ENCODE measurements around the gene TMEM62.

The TMEM62 gene

GRCh38 chr15:43184407-43185124, 51.2 kb downstream of the TMEM62 start:
- H4K5ac ChIP-seq (ENCODE audit: low read length) = no peak overlapping the region
- no peaks in the 10 kb centered on the region for H3K79me1 ChIP-seq (ENCODE audit: low read length)
- DNase-seq = no peak
- no peak overlapping the region for H3K18ac ChIP-seq (ENCODE audit: low read length)
- no peak overlapping the region for H3K4me3 ChIP-seq (ENCODE audit: low read length)
- H3K9ac ChIP-seq (ENCODE audit: low read length) = peak overlapping the region; percentile 27
- H3K4me1 ChIP-seq (ENCODE audit: control insufficient read depth, low read depth, low read length) = peaks cover 2% of the 10 kb centered on the region
- no peak overlapping the region for H2BK15ac ChIP-seq (replicated peaks; ENCODE audit: low read depth)
- no peak overlapping the region for H3K23ac ChIP-seq (ENCODE audit: low read length)
- H2BK5ac ChIP-seq (ENCODE audit: low read length) = no peak overlapping the region
- no peak overlapping the region for H2AK5ac ChIP-seq (ENCODE audit: low read length)
- H3K27ac ChIP-seq (ENCODE audit: low read depth, low read length) = no peak overlapping the region
- H3K4ac ChIP-seq (ENCODE audit: low read depth, low read length) = no peak overlapping the region
- no peak overlapping the region for H4K8ac ChIP-seq (ENCODE audit: low read depth, low read length)
- no peak overlapping the region for H3K4me2 ChIP-seq (ENCODE audit: low read length)
- no peaks in the 10 kb centered on the region for H3K79me2 ChIP-seq (ENCODE audit: control insufficient read depth, insufficient read depth, low read length)
- H2BK120ac ChIP-seq (ENCODE audit: low read depth, low read length) = no peak overlapping the region
- WGBS (ENCODE audit: extremely low coverage, insufficient coverage, low lambda C conversion rate) = no CpG with 5 or more reads among the region's 9 CpGs
- peaks cover 2% of the 10 kb centered on the region for H3K36me3 ChIP-seq (ENCODE audit: control insufficient read depth, insufficient read depth, low read length)
- no peak overlapping the region for H3K56ac ChIP-seq (ENCODE audit: low read length)
- H3K27me3 ChIP-seq (ENCODE audit: insufficient read depth, low read length, poor library complexity) = no peaks in the 10 kb centered on the region

GRCh38 chr15:43185157-43186002, 52.0 kb downstream of the TMEM62 start, which contains the start of gene CCNDBP1:
Gene CCNDBP1, plus strand, starts transcription at chr15:43185403. Its CDS starts 96 bp downstream, at chr15:43185499.
- Histone ChIP-seq H3K36me3 (ENCODE audit: control insufficient read depth, insufficient read depth, low read length) (peaks cover 5% of the 10 kb centered on the region), H3K56ac (ENCODE audit: low read length) (peak within 1 kb of the TSS; percentile 97), H2AK5ac (ENCODE audit: low read length) (no peak within 1 kb of the TSS), H3K9ac (ENCODE audit: low read length) (peak within 1 kb of the TSS; percentile 84), H3K79me2 (ENCODE audit: control insufficient read depth, insufficient read depth, low read length) (no peaks in the 10 kb centered on the region), H2BK5ac (ENCODE audit: low read length) (no peak within 1 kb of the TSS), H2BK120ac (ENCODE audit: low read depth, low read length) (no peak within 1 kb of the TSS), H3K27ac (ENCODE audit: low read depth, low read length) (no peak within 1 kb of the TSS), H3K4me2 (ENCODE audit: low read length) (peak within 1 kb of the TSS; percentile 99), H3K23ac (ENCODE audit: low read length) (no peak within 1 kb of the TSS), H3K4me1 (ENCODE audit: control insufficient read depth, low read depth, low read length) (peaks cover 2% of the 10 kb centered on the region), H3K79me1 (ENCODE audit: low read length) (no peaks in the 10 kb centered on the region), H3K4ac (ENCODE audit: low read depth, low read length) (no peak within 1 kb of the TSS), H4K5ac (ENCODE audit: low read length) (no peak within 1 kb of the TSS), H3K27me3 (ENCODE audit: insufficient read depth, low read length, poor library complexity) (no peaks in the 10 kb centered on the region), H3K18ac (ENCODE audit: low read length) (peak within 1 kb of the TSS; percentile 29), H4K8ac (ENCODE audit: low read depth, low read length) (no peak within 1 kb of the TSS), H3K4me3 (ENCODE audit: low read length) (peak within 1 kb of the TSS; percentile 94), H2BK15ac (replicated peaks; ENCODE audit: low read depth) (no peak within 1 kb of the TSS)
- peak; percentile 98 for DNase-seq
- no CpG with 5 or more reads among the region's 69 CpGs for WGBS (ENCODE audit: extremely low coverage, insufficient coverage, low lambda C conversion rate)

DNA sequence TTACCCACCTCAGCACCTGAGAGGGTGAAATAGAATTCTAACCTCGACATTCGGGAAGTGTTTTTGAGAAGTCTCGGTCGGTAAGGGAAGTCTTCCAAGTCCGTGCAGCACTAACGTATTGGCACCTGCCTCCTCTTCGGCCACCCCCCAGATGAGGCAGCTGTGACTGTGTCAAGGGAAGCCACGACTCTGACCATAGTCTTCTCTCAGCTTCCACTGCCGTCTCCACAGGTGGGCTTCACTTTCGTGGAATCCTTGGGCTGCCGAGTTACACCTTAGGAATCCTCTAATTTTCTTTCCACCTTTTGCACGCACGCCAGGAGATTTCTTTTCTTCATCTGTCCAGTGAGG, 52.6 kb downstream of the TMEM62 start:
- Histone ChIP-seq H2AK5ac (ENCODE audit: low read length) (no peak overlapping the region), H3K9ac (ENCODE audit: low read length) (peak overlapping the region; percentile 84), H3K27ac (ENCODE audit: low read depth, low read length) (no peak overlapping the region), H3K4me3 (ENCODE audit: low read length) (peak overlapping the region; percentile 84), H3K79me2 (ENCODE audit: control insufficient read depth, insufficient read depth, low read length) (no peaks in the 10 kb centered on the region), H3K27me3 (ENCODE audit: insufficient read depth, low read length, poor library complexity) (no peaks in the 10 kb centered on the region), H3K4me2 (ENCODE audit: low read length) (peak overlapping the region; percentile 99), H3K4ac (ENCODE audit: low read depth, low read length) (no peak overlapping the region), H3K18ac (ENCODE audit: low read length) (no peak overlapping the region), H3K79me1 (ENCODE audit: low read length) (no peaks in the 10 kb centered on the region), H4K8ac (ENCODE audit: low read depth, low read length) (no peak overlapping the region), H2BK120ac (ENCODE audit: low read depth, low read length) (no peak overlapping the region), H3K4me1 (ENCODE audit: control insufficient read depth, low read depth, low read length) (peaks cover 2% of the 10 kb centered on the region), H3K23ac (ENCODE audit: low read length) (no peak overlapping the region), H3K36me3 (ENCODE audit: control insufficient read depth, insufficient read depth, low read length) (peaks cover 6% of the 10 kb centered on the region), H2BK5ac (ENCODE audit: low read length) (no peak overlapping the region), H4K5ac (ENCODE audit: low read length) (no peak overlapping the region), H3K56ac (ENCODE audit: low read length) (peak overlapping the region; percentile 97), H2BK15ac (replicated peaks; ENCODE audit: low read depth) (no peak overlapping the region)
- no CpG with 5 or more reads among the region's 13 CpGs for WGBS (ENCODE audit: extremely low coverage, insufficient coverage, low lambda C conversion rate)
- DNase-seq = no peak

DNA sequence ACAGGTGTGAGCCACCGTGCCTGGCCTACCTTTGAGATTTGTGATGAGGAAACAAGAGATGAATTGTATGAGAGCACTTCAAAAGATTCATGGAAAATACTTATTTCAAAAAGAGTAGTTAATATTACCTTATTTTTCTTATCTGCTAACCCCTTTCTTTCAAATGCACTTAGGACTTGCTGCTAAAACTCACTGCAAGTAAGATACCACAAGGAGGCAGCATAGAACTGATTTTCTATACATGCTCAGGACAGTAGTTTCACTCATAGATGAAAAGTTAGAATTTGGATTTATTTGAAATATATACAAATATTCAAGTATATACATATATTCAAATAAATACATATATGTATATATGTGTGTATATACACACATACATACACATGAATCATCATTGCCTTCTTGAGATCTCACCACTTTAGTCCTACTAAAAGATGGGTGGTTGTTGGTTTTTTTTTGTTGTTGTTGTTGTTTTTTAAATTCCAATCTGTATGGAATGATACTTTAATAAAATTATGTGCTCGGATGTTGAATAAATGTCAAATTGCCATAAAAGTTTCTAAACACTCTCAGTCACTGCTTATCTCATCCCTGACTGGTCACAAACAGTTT, 54.3 kb downstream of the TMEM62 start:
- no peaks in the 10 kb centered on the region for H3K27me3 ChIP-seq (ENCODE audit: insufficient read depth, low read length, poor library complexity)
- no peak overlapping the region for H3K27ac ChIP-seq (ENCODE audit: low read depth, low read length)
- peak; percentile 61 for DNase-seq
- H3K79me2 ChIP-seq (ENCODE audit: control insufficient read depth, insufficient read depth, low read length) = no peaks in the 10 kb centered on the region
- H2BK120ac ChIP-seq (ENCODE audit: low read depth, low read length) = no peak overlapping the region
- H3K4me2 ChIP-seq (ENCODE audit: low read length) = no peak overlapping the region
- H3K18ac ChIP-seq (ENCODE audit: low read length) = no peak overlapping the region
- no peak overlapping the region for H3K9ac ChIP-seq (ENCODE audit: low read length)
- H3K4me1 ChIP-seq (ENCODE audit: control insufficient read depth, low read depth, low read length) = peaks cover 2% of the 10 kb centered on the region
- no peak overlapping the region for H3K4ac ChIP-seq (ENCODE audit: low read depth, low read length)
- H4K5ac ChIP-seq (ENCODE audit: low read length) = no peak overlapping the region
- no peak overlapping the region for H3K23ac ChIP-seq (ENCODE audit: low read length)
- no peak overlapping the region for H3K4me3 ChIP-seq (ENCODE audit: low read length)
- H2BK5ac ChIP-seq (ENCODE audit: low read length) = no peak overlapping the region
- peaks cover 9% of the 10 kb centered on the region for H3K36me3 ChIP-seq (ENCODE audit: control insufficient read depth, insufficient read depth, low read length)
- no peak overlapping the region for H4K8ac ChIP-seq (ENCODE audit: low read depth, low read length)
- no peak overlapping the region for H2BK15ac ChIP-seq (replicated peaks; ENCODE audit: low read depth)
- no peak overlapping the region for H2AK5ac ChIP-seq (ENCODE audit: low read length)
- H3K79me1 ChIP-seq (ENCODE audit: low read length) = no peaks in the 10 kb centered on the region
- H3K56ac ChIP-seq (ENCODE audit: low read length) = no peak overlapping the region
- WGBS (ENCODE audit: extremely low coverage, insufficient coverage, low lambda C conversion rate) = no CpG with 5 or more reads among the region's 2 CpGs

- Histone ChIP-seq H3K27me3 (ENCODE audit: insufficient read depth, low read length, poor library complexity) (no peaks in the 10 kb centered on the region), H4K8ac (ENCODE audit: low read depth, low read length) (no peak overlapping the region), H2AK5ac (ENCODE audit: low read length) (no peak overlapping the region), H2BK15ac (replicated peaks; ENCODE audit: low read depth) (no peak overlapping the region), H3K4me3 (ENCODE audit: low read length) (no peak overlapping the region), H2BK120ac (ENCODE audit: low read depth, low read length) (no peak overlapping the region), H3K79me2 (ENCODE audit: control insufficient read depth, insufficient read depth, low read length) (no peaks in the 10 kb centered on the region), H3K79me1 (ENCODE audit: low read length) (no peaks in the 10 kb centered on the region), H3K56ac (ENCODE audit: low read length) (no peak overlapping the region), H2BK5ac (ENCODE audit: low read length) (no peak overlapping the region), H3K18ac (ENCODE audit: low read length) (no peak overlapping the region), H4K5ac (ENCODE audit: low read length) (no peak overlapping the region), H3K4me2 (ENCODE audit: low read length) (no peak overlapping the region), H3K4ac (ENCODE audit: low read depth, low read length) (no peak overlapping the region), H3K4me1 (ENCODE audit: control insufficient read depth, low read depth, low read length) (peaks cover 2% of the 10 kb centered on the region), H3K23ac (ENCODE audit: low read length) (no peak overlapping the region), H3K36me3 (ENCODE audit: control insufficient read depth, insufficient read depth, low read length) (peaks cover 9% of the 10 kb centered on the region), H3K9ac (ENCODE audit: low read length) (no peak overlapping the region), H3K27ac (ENCODE audit: low read depth, low read length) (no peak overlapping the region)
- no peak for DNase-seq
- no CpG with 5 or more reads among the region's 2 CpGs for WGBS (ENCODE audit: extremely low coverage, insufficient coverage, low lambda C conversion rate)
Observed at GRCh38 chr15:43189296-43189695, 55.9 kb downstream of the TMEM62 start.

Measured in mesendoderm (in vitro differentiated cells).